ENCODE measurements around the gene NUP188.

NUP188 gene

DNA sequence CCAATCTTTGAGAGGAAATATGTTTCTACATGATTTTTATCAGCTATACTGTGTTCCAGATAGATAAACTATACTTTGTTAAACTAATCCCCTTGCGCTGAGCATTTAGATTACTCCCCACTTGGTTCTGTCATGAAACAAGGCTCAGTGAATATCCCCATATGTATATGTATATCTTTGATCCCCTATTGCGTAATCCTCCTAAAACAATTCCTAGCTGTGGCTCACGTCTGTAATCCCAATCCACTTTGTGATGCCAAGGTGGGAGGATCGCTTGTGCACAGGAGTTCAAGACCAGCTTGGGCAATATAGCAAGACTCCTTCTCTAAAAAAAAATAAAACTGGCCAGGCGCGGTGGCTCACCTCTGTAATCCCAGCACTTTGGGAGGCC, 24.0 kb upstream of the NUP188 start:
- no peaks in the 10 kb centered on the region for H3K9me3 ChIP-seq (ENCODE audit: control insufficient read depth, insufficient read depth, low read depth, low read length)
- peak; percentile 96 for TF ChIP-seq MZF1 (tag by site-specific recombination; IDR thresholded peaks at IDR 0.05; ENCODE audit: borderline replicate concordance)
- TF ChIP-seq, protein P1, sequence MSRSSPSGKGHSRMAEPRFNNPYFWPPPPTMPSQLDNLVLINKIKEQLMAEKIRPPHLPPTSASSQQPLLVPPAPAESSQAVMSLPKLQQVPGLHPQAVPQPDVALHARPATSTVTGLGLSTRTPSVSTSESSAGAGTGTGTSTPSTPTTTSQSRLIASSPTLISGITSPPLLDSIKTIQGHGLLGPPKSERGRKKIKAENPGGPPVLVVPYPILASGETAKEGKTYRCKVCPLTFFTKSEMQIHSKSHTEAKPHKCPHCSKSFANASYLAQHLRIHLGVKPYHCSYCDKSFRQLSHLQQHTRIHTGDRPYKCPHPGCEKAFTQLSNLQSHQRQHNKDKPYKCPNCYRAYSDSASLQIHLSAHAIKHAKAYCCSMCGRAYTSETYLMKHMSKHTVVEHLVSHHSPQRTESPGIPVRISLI (tag by site-specific recombination; IDR thresholded peaks at IDR 0.05), result no peak
- H3K4me1 ChIP-seq (ENCODE audit: control insufficient read depth, insufficient read depth, low read length), result no peaks in the 10 kb centered on the region
- no peaks in the 10 kb centered on the region for H3K36me3 ChIP-seq (ENCODE audit: control insufficient read depth in 2 of 2, insufficient read depth in 1 of 2, low read length in 2 of 2)
- ChIA-PET POLR2A (no interaction called here), CTCF (interaction anchor here (1.1 to 3.0 kb wide), 4 partner anchors 60 to 190 kb away, joined by 3 to 12 read pairs (median 8); partner anchors contain the start of gene ENDOG)
- no peak overlapping the region for H3K27ac ChIP-seq (ENCODE audit: extremely low read depth, low read depth, low read length)
- H3K4me3 ChIP-seq (ENCODE audit: low read depth, low read length), result no peak overlapping the region

- H3K9me3 ChIP-seq (ENCODE audit: control insufficient read depth, insufficient read depth, low read depth, low read length), result no peaks in the 10 kb centered on the region
- POLR2A ChIA-PET, result interaction anchor here (0.6 to 1.1 kb wide), 2 partner anchors 49 to 76 kb away, joined by 3 to 4 read pairs; no protein-coding TSS in a partner anchor
- no peaks in the 10 kb centered on the region for H3K4me1 ChIP-seq (ENCODE audit: control insufficient read depth, insufficient read depth, low read length)
- H3K4me3 ChIP-seq (ENCODE audit: low read depth, low read length), result no peak overlapping the region
- no peaks in the 10 kb centered on the region for H3K36me3 ChIP-seq (ENCODE audit: control insufficient read depth in 2 of 2, insufficient read depth in 1 of 2, low read length in 2 of 2)
- TF ChIP-seq ZEB2 (tag by site-specific recombination; IDR thresholded peaks at IDR 0.05) (peak; percentile 65), ZBTB8A (tag by site-specific recombination; IDR thresholded peaks at IDR 0.05) (0 out of 2 replicates have a peak, but pooled peaks have one; percentile 31), CTCF (tag by site-specific recombination; IDR thresholded peaks at IDR 0.05) (peak; percentile 65), ZNF350 (tag by site-specific recombination; IDR thresholded peaks at IDR 0.05) (no peak), ZNF2 (tag by site-specific recombination; IDR thresholded peaks at IDR 0.05) (peak; percentile 64; the same call in 1 of the 2 replicates), MEIS1 (CRISPR knock-in tag; IDR thresholded peaks at IDR 0.05; ENCODE audit: borderline replicate concordance) (no peak), ZNF654 (tag by site-specific recombination; IDR thresholded peaks at IDR 0.05; ENCODE audit: low read depth) (peak; percentile 90), ZBTB17 (tag by site-specific recombination; IDR thresholded peaks at IDR 0.05) (peak; percentile 29; the same call in 1 of the 2 replicates), ZNF791 (tag by site-specific recombination; IDR thresholded peaks at IDR 0.05) (no peak), KLF9 (tag by site-specific recombination; IDR thresholded peaks at IDR 0.05; ENCODE audit: low read depth) (no peak), SCRT1 (tag by site-specific recombination; IDR thresholded peaks at IDR 0.05; ENCODE audit: borderline replicate concordance) (no peak), IKZF3 (tag by site-specific recombination; IDR thresholded peaks at IDR 0.05) (peak; percentile 76), SP7 (tag by site-specific recombination; IDR thresholded peaks at IDR 0.05) (peak; percentile 34; the same call in 1 of the 2 replicates), BCL11B (tag by site-specific recombination; IDR thresholded peaks at IDR 0.05; ENCODE audit: low read depth) (peak; percentile 68; the same call in 1 of the 2 replicates)
- TF ChIP-seq, protein P2, sequence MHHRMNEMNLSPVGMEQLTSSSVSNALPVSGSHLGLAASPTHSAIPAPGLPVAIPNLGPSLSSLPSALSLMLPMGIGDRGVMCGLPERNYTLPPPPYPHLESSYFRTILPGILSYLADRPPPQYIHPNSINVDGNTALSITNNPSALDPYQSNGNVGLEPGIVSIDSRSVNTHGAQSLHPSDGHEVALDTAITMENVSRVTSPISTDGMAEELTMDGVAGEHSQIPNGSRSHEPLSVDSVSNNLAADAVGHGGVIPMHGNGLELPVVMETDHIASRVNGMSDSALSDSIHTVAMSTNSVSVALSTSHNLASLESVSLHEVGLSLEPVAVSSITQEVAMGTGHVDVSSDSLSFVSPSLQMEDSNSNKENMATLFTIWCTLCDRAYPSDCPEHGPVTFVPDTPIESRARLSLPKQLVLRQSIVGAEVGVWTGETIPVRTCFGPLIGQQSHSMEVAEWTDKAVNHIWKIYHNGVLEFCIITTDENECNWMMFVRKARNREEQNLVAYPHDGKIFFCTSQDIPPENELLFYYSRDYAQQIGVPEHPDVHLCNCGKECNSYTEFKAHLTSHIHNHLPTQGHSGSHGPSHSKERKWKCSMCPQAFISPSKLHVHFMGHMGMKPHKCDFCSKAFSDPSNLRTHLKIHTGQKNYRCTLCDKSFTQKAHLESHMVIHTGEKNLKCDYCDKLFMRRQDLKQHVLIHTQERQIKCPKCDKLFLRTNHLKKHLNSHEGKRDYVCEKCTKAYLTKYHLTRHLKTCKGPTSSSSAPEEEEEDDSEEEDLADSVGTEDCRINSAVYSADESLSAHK (tag by site-specific recombination; IDR thresholded peaks at IDR 0.05), result peak; percentile 77
- H3K27ac ChIP-seq (ENCODE audit: extremely low read depth, low read depth, low read length), result no peak overlapping the region
- CTCF ChIA-PET, result interaction anchor here (0.5 to 4.3 kb wide), 53 partner anchors 8 to 1740 kb away, joined by 3 to 94 read pairs (median 4); partner anchors contain the start of genes DOLK, ENDOG, KYAT1 and LRRC8A
Measured at GRCh38 chr9:128927731-128928411, 19.6 kb upstream of the NUP188 start.

Data from HEK293 (cell line).